SKM-1 (cell line): ENCODE data around the gene PCGF3.
"Not testable (repeated sequence)": the region's sequence is repeated elsewhere in the genome, so short reads cannot be mapped to it uniquely, and the experiment has no call there.

Source experiments
- DNase-seq: peaks from one replicate; lab custom pipeline; 2025; ENCODE audit not compliant: unreplicated experiment; lab: John Stamatoyannopoulos, UW

The PCGF3 gene

DNA sequence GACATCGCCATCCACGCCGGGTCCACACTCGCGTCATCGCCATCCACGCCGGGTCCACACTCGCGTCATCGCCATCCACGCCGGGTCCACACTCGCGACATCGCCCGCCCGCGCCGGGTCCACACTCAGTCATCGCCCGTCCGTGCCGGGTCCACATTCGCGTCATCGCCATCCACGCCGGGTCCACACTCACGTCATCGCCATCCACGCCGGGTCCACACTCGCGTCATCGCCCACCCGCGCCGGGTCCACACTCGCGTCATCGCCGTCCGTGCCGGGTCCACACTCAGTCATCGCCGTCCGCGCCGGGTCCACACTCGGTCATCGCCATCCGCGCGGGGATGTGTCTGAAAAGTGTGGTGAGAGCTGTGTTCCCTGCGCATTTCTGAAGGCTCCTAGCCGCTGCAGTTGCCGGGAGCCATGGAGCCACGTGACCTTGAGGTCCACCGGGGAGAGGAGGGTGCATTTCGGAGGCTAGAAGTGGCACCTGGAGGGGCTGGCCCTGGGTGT, 17.3 kb downstream of the PCGF3 start:
- DNase-seq = no peak

- no peak for DNase-seq
Measured at GRCh38 chr4:723751-724530, 18.3 kb downstream of the PCGF3 start.

DNA sequence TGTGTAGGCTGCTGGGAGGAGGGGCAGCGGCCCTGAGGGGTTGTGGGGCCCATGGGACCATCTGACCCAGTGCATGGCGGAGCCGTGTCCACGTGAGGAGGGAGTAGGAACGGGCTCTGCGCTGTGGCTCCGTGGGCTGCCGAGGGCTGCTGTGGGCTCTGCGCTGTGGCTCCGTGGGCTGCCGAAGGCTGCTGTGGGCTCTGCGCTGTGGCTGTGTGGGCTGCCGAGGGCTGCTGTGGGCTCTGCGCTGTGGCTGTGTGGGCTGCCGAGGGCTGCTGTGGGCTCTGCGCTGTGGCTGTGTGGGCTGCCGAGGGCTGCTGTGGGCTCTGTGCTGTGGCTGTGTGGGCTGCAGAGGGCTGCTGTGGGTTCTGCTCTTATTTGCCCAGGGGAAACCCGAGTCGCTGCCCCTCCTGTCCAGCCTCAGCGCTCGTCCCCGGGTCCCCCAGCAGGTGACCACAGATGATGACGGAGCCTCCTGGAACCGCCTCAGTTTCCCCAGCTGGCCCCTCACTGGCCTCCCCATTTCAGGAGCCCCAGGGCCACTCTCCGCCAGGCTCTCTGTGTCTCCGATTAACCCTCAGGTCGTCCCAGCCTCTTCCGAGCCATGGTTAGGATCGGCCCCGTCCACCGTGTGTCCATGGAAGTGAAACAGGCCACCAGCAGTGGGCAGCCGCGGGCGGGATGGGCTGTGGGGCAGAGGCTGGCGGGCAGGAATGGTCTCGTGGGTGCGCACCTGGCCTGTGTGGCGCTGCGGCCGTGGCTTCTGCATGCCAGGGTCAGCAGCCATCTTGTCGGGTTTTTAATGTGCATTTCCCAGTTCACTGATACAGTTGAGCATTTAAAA, 20.0 kb downstream of the PCGF3 start:
- no peak for DNase-seq

- DNase-seq = no peak
Measured at GRCh38 chr4:726235-726787, 20.7 kb downstream of the PCGF3 start.

GRCh38 chr4:726838-727237, 21.2 kb downstream of the PCGF3 start:
- no peak for DNase-seq

DNA sequence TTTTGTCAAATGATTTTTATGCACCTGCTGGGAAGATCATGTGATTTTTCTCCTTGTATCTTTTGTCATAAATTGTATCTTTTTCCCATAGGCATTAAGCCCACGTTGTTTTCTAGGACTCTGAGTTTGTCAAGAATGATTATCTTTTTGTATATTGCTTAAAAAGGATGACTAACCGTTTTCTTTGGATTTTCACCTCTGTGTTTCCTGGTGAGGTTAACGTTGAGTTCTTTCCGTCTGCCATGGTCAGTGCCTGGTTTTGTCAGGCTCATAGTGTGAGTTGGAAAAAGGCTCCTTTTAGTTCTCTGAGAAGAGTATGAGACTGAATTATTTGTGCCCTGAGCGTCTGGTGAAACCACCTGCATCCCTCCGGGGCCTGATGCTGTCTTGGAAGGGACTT, 21.9 kb downstream of the PCGF3 start:
- DNase-seq = no peak

DNA sequence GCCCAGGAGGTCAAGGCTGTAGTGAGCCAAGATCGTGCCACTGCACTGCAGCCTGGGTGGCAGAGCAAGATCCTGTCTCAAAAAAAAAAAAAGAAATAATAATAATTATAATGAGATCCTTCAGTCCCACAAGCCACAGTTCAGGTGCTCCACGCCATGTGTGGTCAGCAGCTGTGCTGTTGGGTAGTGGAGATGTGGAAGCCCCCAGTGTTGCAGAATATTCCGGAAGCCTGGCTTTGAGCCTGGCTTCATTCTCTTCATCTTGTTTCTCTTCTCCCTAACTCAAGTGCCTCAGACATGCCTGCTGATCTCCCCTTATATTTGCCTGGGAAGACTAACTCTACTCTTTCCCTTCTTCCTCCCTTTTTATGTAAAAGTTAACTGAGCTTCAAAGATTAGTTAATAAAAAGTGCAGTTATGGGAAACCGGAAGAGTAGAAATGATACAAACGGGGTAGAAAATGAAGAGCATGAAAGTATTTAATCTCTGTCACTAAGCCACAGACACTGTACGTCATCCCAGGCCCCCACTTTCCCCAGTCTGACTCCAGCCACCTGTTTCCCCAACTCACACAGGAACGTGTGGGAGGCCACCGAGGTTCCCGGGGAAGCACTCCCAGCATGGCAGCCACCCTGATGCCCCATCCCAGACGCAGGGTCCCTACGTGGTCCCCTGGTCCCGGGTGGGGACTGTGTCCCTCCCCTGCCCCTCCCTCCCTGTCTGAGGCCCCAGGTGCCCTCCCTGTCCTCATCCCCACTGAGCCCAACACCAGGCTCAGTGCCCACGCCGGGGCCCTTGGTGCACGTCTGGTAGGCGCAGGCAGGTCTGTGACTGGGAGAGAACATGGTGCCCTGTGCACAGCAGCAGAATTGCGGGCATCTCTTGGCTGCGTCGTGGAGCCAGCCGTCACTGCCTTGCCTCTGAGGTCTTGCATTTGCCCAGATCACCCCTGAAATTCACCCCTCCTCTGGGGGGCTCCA, 24.0 kb downstream of the PCGF3 start:
- DNase-seq = no peak

GRCh38 chr4:730511-730910, 24.9 kb downstream of the PCGF3 start:
- DNase-seq = no peak

- not testable (repeated sequence) for DNase-seq
Measured at GRCh38 chr4:730946-731904, 25.6 kb downstream of the PCGF3 start.

DNA sequence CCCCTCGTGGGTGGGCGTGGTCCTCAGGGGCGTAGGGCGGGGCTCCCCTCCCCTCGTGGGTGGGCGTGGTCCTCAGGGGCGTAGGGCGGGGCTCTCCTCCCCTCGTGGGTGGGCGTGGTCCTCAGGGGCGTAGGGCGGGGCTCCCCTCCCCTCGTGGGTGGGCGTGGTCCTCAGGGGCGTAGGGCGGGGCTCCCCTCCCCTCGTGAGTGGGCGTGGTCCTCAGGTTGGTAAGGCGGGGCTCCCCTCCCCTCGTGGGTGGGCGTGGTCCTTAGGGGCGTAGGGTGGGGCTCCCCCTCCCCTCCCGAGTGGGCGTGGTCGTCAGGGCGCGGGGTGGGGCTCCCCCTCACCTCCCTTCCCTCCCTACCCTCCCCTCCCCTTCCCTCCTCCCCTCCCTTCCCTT, 26.3 kb downstream of the PCGF3 start:
- not testable (repeated sequence) for DNase-seq

DNA sequence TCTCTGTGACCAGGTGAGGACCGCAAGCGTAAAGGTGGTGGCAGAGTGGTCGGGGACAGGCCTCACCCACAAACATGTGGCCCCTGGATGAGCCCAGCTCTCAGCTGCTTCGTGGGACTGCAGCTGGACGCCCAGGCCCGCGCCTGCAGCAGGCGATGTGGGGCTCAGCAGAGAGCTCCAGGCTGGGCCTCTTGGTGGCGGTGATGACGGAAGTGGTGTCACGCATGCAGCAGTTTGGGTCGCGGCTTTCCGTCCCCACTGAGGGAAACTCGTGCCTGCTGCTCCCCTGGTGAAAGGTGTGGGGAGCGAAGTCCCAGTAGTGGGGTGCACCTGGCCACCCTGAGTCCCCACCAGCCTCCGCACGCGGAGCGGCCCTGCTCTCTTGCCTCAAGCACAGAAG, 26.9 kb downstream of the PCGF3 start:
- no peak for DNase-seq

- DNase-seq = no peak
Measured at GRCh38 chr4:732911-733630, 27.4 kb downstream of the PCGF3 start.

GRCh38 chr4:733631-733980, 28.0 kb downstream of the PCGF3 start:
- DNase-seq = no peak

GRCh38 chr4:734075-734474, 28.4 kb downstream of the PCGF3 start:
- no peak for DNase-seq

DNA sequence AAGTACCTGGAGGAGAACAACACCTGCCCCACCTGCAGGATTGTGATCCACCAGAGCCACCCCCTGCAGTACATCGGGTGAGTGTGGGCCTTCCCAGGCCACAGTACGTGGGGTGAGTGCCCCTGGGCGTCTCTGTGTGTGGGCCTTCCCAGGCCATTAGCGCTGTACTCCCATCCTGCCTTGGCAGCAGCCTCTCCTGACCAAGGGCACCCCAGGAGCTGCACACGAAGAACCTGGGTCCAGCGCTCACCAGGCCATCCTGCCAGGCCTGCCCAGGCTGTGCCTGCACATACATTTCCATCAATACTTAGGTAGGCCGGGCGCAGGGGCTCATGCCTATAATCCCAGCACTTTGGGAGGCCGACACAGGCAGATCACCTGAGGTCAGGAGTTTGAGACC, 29.3 kb downstream of the PCGF3 start:
- no peak for DNase-seq

DNA sequence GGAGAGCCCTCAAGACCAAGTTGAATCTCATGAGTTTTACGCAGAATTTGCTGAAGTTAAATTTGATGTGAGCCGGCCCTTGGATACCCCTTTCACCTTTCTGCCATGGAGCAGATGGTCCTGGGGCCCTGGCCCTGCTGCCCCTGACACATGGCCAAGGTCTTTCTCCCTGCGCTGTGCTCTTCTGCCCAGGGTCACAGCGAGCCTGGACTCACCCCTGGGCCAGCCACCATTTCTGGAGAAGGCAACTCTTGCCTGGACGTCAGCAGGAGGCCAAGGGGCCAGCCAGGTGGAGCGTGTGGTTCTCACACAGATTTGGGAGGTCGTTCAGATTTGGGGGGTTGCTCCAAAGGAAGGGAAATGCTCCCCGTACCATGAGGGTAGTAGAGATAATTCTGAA, 30.0 kb downstream of the PCGF3 start:
- DNase-seq = no peak

GRCh38 chr4:736561-736960, 30.9 kb downstream of the PCGF3 start:
- DNase-seq = not testable (repeated sequence)

DNA sequence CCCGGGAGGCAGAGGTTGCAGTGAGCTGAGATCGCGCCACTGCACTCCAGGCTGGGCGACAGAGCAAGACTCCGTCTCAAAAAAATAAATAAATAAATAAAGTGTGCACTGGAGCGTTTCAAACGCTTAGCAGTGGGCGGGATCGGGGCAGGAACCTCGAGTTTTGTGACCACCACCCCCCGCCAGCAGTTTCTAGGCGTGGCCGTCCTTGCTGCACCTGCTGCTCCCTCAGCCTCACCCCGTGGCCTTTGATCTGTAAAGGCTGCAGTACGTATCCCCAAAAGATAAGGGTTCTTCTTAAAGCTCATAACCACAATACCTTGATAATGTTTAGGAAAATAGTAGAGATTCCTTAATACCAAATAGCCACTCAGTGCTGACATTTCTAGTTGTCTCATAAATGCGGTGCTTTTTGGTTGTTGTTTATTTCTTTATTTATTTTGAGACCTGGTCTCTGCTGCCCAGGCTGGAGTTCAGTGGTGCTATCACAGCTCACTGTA, 33.2 kb downstream of the PCGF3 start:
- DNase-seq = no peak

DNA sequence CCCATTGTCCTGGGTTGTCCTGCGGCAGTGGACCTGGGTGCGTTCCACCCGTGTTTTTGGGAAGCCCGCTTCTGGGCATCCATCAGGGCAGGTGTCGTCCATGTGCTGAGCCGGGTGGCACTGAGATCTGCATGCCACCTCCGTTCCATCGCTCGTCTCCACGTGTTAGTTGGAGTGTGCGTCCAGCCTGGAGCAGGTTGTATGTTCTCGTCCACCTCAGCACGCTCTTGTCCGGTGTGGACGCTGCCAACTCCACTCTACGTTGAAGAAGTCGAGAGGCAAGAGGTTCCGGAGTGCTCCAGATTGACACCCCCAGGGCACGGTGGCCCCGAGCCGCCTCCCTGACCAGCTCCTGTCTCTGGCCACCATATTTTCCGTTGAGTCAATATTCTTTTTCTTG, 33.9 kb downstream of the PCGF3 start:
- DNase-seq = no peak
